DOHH2 (cell line): ENCODE data around the gene NATD1.

Source experiments
- EZH2phosphoT487 ChIP-seq: fragments of 200-600 bp; sonication (generic); IDR thresholded peaks from 2 replicates; pipeline ENCODE4 v1.6.1; 2017; ENCODE audit warnings: borderline replicate concordance, mild to moderate bottlenecking, antibody characterized with exemption, low read length, moderate library complexity, mixed read lengths
- TF ChIP-seq, protein P1 (sequence below): fragments of 200-600 bp; sonication (generic); IDR thresholded peaks from one replicate; pipeline ENCODE4 v1.5.1; 2014; ENCODE audit warnings: antibody characterized with exemption, mild to moderate bottlenecking, low read depth, low read length; ENCODE audit not compliant: poor library complexity, severe bottlenecking

- TF ChIP-seq, protein P1, sequence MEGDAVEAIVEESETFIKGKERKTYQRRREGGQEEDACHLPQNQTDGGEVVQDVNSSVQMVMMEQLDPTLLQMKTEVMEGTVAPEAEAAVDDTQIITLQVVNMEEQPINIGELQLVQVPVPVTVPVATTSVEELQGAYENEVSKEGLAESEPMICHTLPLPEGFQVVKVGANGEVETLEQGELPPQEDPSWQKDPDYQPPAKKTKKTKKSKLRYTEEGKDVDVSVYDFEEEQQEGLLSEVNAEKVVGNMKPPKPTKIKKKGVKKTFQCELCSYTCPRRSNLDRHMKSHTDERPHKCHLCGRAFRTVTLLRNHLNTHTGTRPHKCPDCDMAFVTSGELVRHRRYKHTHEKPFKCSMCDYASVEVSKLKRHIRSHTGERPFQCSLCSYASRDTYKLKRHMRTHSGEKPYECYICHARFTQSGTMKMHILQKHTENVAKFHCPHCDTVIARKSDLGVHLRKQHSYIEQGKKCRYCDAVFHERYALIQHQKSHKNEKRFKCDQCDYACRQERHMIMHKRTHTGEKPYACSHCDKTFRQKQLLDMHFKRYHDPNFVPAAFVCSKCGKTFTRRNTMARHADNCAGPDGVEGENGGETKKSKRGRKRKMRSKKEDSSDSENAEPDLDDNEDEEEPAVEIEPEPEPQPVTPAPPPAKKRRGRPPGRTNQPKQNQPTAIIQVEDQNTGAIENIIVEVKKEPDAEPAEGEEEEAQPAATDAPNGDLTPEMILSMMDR, result no peak
- TF ChIP-seq EZH2phosphoT487, result no peak
These were observed 54.8 kb downstream of the NATD1 start for GRCh38 chr17:21198411-21198810.
